Osteocyte (in vitro differentiated cells): ENCODE data around the gene ANO9. TPM values are rescaled to one million over a fixed set of nuclear protein-coding genes. Genes with fewer than 3 reads are reported as not detected.
"Not testable (repeated sequence)": the region's sequence is repeated elsewhere in the genome, so short reads cannot be mapped to it uniquely, and the experiment has no call there.

Experiments used
- DNase-seq: peaks from one replicate; pipeline ENCODE4 v3.0.0; 2021; ENCODE audit warnings: mixed read lengths; ENCODE audit not compliant: unreplicated experiment; ENCODE audit errors: extremely low spot score
- H3K27ac Mint-ChIP-seq: one replicate; pipeline ENCODE4 v1.8.0; 2021; ENCODE audit warnings: mild to moderate bottlenecking, mixed read lengths; ENCODE audit not compliant: unreplicated experiment
- H3K27me3 Mint-ChIP-seq: one replicate; pipeline ENCODE4 v1.8.0; 2021; ENCODE audit warnings: mixed read lengths; ENCODE audit not compliant: unreplicated experiment
- H3K36me3 Mint-ChIP-seq: one replicate; pipeline ENCODE4 v1.8.0; 2021; ENCODE audit warnings: mixed read lengths; ENCODE audit not compliant: unreplicated experiment
- H3K4me1 Mint-ChIP-seq: one replicate; pipeline ENCODE4 v1.8.0; 2021; ENCODE audit warnings: mixed read lengths; ENCODE audit not compliant: unreplicated experiment
- H3K4me3 Mint-ChIP-seq: one replicate; pipeline ENCODE4 v1.8.0; 2021; ENCODE audit warnings: mild to moderate bottlenecking, moderate library complexity, mixed read lengths; ENCODE audit not compliant: unreplicated experiment
- H3K9me3 Mint-ChIP-seq: one replicate; pipeline ENCODE4 v1.8.0; 2021; ENCODE audit warnings: mixed read lengths; ENCODE audit not compliant: unreplicated experiment
- total RNA-seq: library from RNA; stranded (reverse); gene quantifications from 2 replicates; pipeline ENCODE4 v1.2.1, GENCODE V29; 2021
- TF ChIP-seq, protein P1 (sequence below): fragments of 200-600 bp; sonication (generic); IDR thresholded peaks from 2 replicates; pipeline ENCODE4 v1.5.0; 2021; ENCODE audit warnings: antibody characterized with exemption, mild to moderate bottlenecking, moderate library complexity

The ANO9 gene
- total RNA-seq, 1 donor from 2014 or later, result not detected

DNA sequence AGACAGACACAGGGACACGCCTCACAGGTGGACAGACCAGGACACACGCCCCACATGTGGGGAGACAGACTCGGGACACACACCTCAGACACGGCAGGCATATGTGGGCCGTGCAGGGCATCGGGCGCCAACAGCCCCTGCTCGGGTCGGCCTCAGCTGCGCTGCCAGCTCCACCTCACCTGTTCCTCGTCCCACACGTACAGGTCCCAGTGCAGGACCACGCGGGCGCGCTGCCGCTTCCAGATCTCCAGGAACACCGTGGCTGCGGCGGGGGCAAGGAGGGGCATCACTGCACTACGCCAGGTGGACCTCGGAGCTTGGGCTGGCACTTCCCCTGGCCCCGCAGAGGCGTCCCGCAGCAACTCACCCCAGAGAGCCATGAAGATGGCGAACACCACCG lies 12.4 kb downstream of the ANO9 start:
- Mint-ChIP-seq H3K27me3 (peaks cover 8% of the 10 kb centered on the region), H3K27ac (no peak overlapping the region), H3K9me3 (no peaks in the 10 kb centered on the region), H3K36me3 (no peaks in the 10 kb centered on the region), H3K4me3 (no peak overlapping the region), H3K4me1 (no peaks in the 10 kb centered on the region)
- DNase-seq, result no peak
- TF ChIP-seq, protein P1, sequence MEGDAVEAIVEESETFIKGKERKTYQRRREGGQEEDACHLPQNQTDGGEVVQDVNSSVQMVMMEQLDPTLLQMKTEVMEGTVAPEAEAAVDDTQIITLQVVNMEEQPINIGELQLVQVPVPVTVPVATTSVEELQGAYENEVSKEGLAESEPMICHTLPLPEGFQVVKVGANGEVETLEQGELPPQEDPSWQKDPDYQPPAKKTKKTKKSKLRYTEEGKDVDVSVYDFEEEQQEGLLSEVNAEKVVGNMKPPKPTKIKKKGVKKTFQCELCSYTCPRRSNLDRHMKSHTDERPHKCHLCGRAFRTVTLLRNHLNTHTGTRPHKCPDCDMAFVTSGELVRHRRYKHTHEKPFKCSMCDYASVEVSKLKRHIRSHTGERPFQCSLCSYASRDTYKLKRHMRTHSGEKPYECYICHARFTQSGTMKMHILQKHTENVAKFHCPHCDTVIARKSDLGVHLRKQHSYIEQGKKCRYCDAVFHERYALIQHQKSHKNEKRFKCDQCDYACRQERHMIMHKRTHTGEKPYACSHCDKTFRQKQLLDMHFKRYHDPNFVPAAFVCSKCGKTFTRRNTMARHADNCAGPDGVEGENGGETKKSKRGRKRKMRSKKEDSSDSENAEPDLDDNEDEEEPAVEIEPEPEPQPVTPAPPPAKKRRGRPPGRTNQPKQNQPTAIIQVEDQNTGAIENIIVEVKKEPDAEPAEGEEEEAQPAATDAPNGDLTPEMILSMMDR, result no peak

DNA sequence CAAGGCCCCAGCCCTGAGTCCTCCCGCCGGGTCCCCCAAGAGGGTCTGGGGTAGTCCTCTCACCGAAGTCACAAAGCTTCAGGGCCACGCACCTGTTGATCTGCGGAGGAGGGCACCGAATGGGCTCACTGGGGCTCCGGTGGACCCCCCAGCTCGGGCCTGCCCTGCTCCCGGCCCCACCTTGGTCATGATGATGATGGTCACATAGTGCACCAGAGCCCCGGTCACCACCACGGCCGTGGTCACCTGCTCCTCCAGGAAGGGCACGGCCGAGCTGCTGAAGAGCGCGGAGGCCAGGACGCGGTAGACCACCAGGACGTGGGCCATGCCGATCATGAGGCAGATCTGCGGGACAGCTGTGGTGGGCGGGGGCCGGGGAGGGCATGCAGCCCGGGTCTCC lies 13.5 kb downstream of the ANO9 start:
- Mint-ChIP-seq H3K9me3 (no peaks in the 10 kb centered on the region), H3K27ac (no peak overlapping the region), H3K36me3 (no peaks in the 10 kb centered on the region), H3K4me1 (no peaks in the 10 kb centered on the region), H3K4me3 (no peak overlapping the region), H3K27me3 (peaks cover 9% of the 10 kb centered on the region)
- TF ChIP-seq, protein P1, result no peak
- no peak for DNase-seq

DNA sequence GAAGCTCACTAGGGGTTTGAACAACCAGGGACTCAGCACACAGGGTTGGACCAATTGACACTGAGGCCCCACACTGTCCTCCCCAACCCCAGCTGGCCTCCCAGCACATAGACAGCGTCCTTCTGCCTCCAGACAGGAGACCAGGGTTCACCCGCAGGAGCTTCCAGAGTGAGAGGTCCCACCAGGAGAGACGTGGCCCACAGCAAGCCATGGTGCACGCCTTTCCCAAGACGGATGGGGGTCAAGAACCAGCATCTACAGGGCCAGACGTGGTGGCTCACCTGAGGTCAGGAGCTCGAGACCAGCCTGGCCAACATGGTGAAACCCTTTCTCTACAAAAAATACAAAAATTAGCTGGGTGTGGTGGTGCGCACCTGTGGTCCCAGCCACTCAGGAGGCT lies 15.0 kb downstream of the ANO9 start:
- DNase-seq, result no peak
- H3K4me1 Mint-ChIP-seq, result no peaks in the 10 kb centered on the region
- H3K27ac Mint-ChIP-seq, result no peak overlapping the region
- no peaks in the 10 kb centered on the region for H3K9me3 Mint-ChIP-seq
- peaks cover 9% of the 10 kb centered on the region for H3K27me3 Mint-ChIP-seq
- no peaks in the 10 kb centered on the region for H3K36me3 Mint-ChIP-seq
- no peak overlapping the region for H3K4me3 Mint-ChIP-seq
- TF ChIP-seq, protein P1, result no peak

DNA sequence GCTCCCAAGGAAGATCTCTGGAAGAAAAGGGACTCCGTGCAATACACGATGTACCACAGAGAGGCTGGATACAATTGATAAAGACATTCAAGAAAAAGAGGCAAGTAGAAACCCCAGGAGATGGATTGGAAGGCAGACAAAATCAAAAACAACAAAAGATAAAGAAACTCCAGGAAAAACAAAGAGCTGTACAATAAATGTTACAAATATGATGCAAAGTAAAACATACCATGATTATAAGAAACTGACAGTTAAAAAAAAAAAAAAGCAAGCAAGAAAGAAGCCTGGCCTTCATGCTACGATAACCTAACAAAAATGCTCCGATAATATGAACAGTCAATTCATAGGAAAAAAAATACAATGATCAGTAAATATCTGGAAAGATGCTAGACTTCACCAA lies 16.5 kb downstream of the ANO9 start:
- Mint-ChIP-seq H3K9me3 (no peaks in the 10 kb centered on the region), H3K27me3 (peaks cover 9% of the 10 kb centered on the region), H3K27ac (no peak overlapping the region), H3K36me3 (no peaks in the 10 kb centered on the region), H3K4me3 (no peak overlapping the region), H3K4me1 (no peaks in the 10 kb centered on the region)
- DNase-seq, result no peak
- TF ChIP-seq, protein P1, result no peak

DNA sequence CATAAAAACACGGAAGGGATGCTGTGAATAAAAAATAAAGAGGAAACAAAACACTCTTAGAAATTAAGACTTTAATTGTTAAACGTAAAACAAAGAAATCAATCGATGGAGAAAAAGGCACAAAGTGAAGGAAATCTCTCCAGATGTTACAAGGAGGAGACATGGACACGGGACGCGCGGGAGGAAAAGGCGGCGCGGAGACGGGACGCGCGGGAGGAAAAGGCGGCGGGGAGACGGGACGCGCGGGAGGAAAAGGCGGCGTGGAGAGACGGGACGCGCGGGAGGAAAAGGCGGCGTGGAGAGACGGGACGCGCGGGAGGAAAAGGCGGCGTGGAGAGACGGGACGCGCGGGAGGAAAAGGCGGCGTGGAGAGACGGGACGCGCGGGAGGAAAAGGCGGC lies 17.0 kb downstream of the ANO9 start:
- not testable (repeated sequence) for H3K27me3 Mint-ChIP-seq, H3K36me3 Mint-ChIP-seq, H3K9me3 Mint-ChIP-seq

DNA sequence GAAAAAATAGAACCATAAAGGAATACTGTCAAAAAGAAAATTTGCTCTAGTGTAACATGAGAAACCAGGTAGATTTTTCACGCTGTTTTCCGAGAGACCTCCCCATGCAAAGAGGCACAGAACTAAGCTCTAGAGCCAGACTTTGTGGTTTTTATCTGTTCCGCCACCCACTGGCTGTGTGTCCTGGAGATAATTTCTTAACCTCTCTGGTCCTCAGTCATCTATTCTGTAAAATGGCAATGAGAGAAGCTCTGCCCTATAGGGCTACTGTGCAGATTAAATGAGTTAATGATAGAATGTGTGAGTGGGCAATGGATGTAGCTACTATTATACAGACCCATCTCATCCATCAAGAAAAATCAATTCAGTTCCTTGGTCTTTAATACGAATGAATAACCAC lies 17.6 kb downstream of the ANO9 start:
- DNase-seq, result no peak
- Mint-ChIP-seq H3K27ac (no peak overlapping the region), H3K4me1 (no peaks in the 10 kb centered on the region), H3K36me3 (no peaks in the 10 kb centered on the region), H3K27me3 (peaks cover 9% of the 10 kb centered on the region), H3K9me3 (no peaks in the 10 kb centered on the region), H3K4me3 (no peak overlapping the region)
- TF ChIP-seq, protein P1, result no peak

More for the DNA sequence above, 17.0 kb downstream of the ANO9 start:
- not testable (repeated sequence) for H3K27ac Mint-ChIP-seq, H3K4me1 Mint-ChIP-seq, H3K4me3 Mint-ChIP-seq, DNase-seq
